SK-N-SH (cell line): ENCODE data around the gene RNF19B. TPM values are rescaled to one million over a fixed set of nuclear protein-coding genes. Genes with fewer than 3 reads are reported as not detected.

ENCODE experiments used
- CTCF ChIA-PET: fragments of 300-600, 350-600 bp; formaldehyde crosslinking; extraction: SDS; loops from one replicate; lab custom pipeline; 2021; lab: Yijun Ruan, JAX
- POLR2A ChIA-PET: fragments of 350-600 bp; sonication (Branson Sonifier 250); formaldehyde crosslinking; extraction: SDS; loops from one replicate; lab custom pipeline; 2020; ENCODE audit warnings: antibody characterized with exemption, inconsistent platforms; lab: Yijun Ruan, JAX
- DNase-seq: peaks from one replicate; pipeline ENCODE4 v3.0.0; 2012
- H2AFZ ChIP-seq: fragments of 200-600 bp; sonication (generic); 2 replicates; pipeline ENCODE4 v1.8.1; 2016; ENCODE audit warnings: antibody characterized with exemption, mild to moderate bottlenecking, low read depth
- H3F3A ChIP-seq: fragments of 200-600 bp; sonication (generic); replicated peaks from 2 replicates; pipeline ENCODE3; 2016; ENCODE audit warnings: antibody characterized with exemption, mild to moderate bottlenecking; ENCODE audit not compliant: insufficient read depth
- H3K27ac ChIP-seq, 2 experiments: fragments of 200-500 bp in 1 of 2; fragments of 200-600 bp in 1 of 2; sonication (Bioruptor generic) in 1 of 2; sonication (generic), shearing (Covaris generic) in 1 of 2; 2 replicates each; pipeline versions ENCODE4 v1.5.1 to v1.6.1; 2014 to 2016; ENCODE audit warnings: low read depth in 2 of 2, inconsistent platforms in 1 of 2, low read length in 1 of 2, mild to moderate bottlenecking in 1 of 2, mixed read lengths in 1 of 2
- H3K27me3 ChIP-seq: fragments of 200-600 bp; sonication (generic), shearing (Covaris generic); 2 replicates; pipeline ENCODE4 v1.6.1; 2016; ENCODE audit warnings: mixed run types; ENCODE audit not compliant: insufficient read depth
- H3K36me3 ChIP-seq, 2 experiments: fragments of 200-500 bp in 1 of 2; fragments of 200-600 bp in 1 of 2; sonication (Bioruptor generic) in 1 of 2; sonication (generic) in 1 of 2; replicated peaks in 1 of 2; 2 replicates each; pipeline versions ENCODE3 to v1.5.1; 2014 to 2016; ENCODE audit warnings: low read length in 1 of 2, mild to moderate bottlenecking in 1 of 2; ENCODE audit not compliant: insufficient read depth in 2 of 2, control insufficient read depth in 1 of 2
- H3K4me1 ChIP-seq, 2 experiments: fragments of 200-500 bp in 1 of 2; fragments of 200-600 bp in 1 of 2; sonication (Bioruptor generic) in 1 of 2; sonication (generic), shearing (Covaris generic) in 1 of 2; 2 replicates each; pipeline versions ENCODE4 v1.5.1 to v1.6.1; 2014 to 2016; ENCODE audit warnings: low read depth in 1 of 2, low read length in 1 of 2, mixed run types in 1 of 2; ENCODE audit not compliant: insufficient read depth in 2 of 2, control insufficient read depth in 1 of 2
- H3K4me2 ChIP-seq: fragments of 200-600 bp; sonication (generic), shearing (Covaris generic); 2 replicates; pipeline ENCODE4 v1.6.1; 2017; ENCODE audit warnings: mixed run types
- H3K4me3 ChIP-seq, 2 experiments: fragments of 200-500 bp in 1 of 2; fragments of 200-600 bp in 1 of 2; sonication (Bioruptor generic) in 1 of 2; sonication (generic), shearing (Covaris generic) in 1 of 2; 2 replicates each; pipeline versions ENCODE4 v1.5.1 to v1.8.1; 2014 to 2016; ENCODE audit warnings: low read depth in 2 of 2, inconsistent platforms in 1 of 2, low read length in 1 of 2, mild to moderate bottlenecking in 1 of 2, mixed read lengths in 1 of 2, moderate library complexity in 1 of 2
- H3K79me2 ChIP-seq: fragments of 200-600 bp; sonication (generic); 2 replicates; pipeline ENCODE4 v1.8.1; 2017; ENCODE audit warnings: mild to moderate bottlenecking; ENCODE audit not compliant: insufficient read depth
- H3K9ac ChIP-seq: fragments of 200-600 bp; sonication (generic); 2 replicates; pipeline ENCODE4 v1.6.1; 2017; ENCODE audit warnings: mixed run types
- H3K9me2 ChIP-seq: fragments of 200-600 bp; sonication (generic); 2 replicates; pipeline ENCODE4 v1.6.1; 2017; ENCODE audit warnings: mixed run types
- H3K9me3 ChIP-seq: fragments of 200-600 bp; sonication (generic); 2 replicates; pipeline ENCODE4 v1.6.1; 2017; ENCODE audit warnings: mixed run types, mild to moderate bottlenecking, moderate library complexity
- H4K20me1 ChIP-seq: fragments of 200-600 bp; sonication (generic); 2 replicates; pipeline ENCODE4 v1.6.1; 2017; ENCODE audit warnings: mild to moderate bottlenecking, mixed run types; ENCODE audit not compliant: insufficient read depth
- CHD2 ChIP-seq: fragments of 150-350 bp; IDR thresholded peaks from 2 replicates; pipeline ENCODE4 v1.6.1; 2018; ENCODE audit warnings: low read length; ENCODE audit not compliant: partially characterized antibody
- ELF1 ChIP-seq: IDR thresholded peaks from 2 replicates; pipeline ENCODE4 v1.4.0; 2012
- EP300 ChIP-seq, 2 experiments: IDR thresholded peaks; 2 replicates each; pipeline versions ENCODE4 v1.4.0 to v1.6.1; 2012; ENCODE audit warnings: borderline replicate concordance in 1 of 2, low read depth in 1 of 2, low read length in 1 of 2
- EZH2phosphoT487 ChIP-seq: fragments of 200-600 bp; sonication (generic); IDR thresholded peaks from 2 replicates; pipeline ENCODE4 v1.6.1; 2017; ENCODE audit warnings: low read depth, mixed run types, mild to moderate bottlenecking, antibody characterized with exemption, moderate library complexity, borderline replicate concordance
- FOXJ3 ChIP-seq: sonication (generic); formaldehyde crosslinking; IDR thresholded peaks from 2 replicates; pipeline ENCODE4 v1.5.1; 2020; ENCODE audit warnings: mild to moderate bottlenecking, missing genetic modification reagents
- FOXM1 ChIP-seq: IDR thresholded peaks from 2 replicates; pipeline ENCODE4 v1.4.0; 2012; ENCODE audit warnings: low read depth, mild to moderate bottlenecking
- JUND ChIP-seq: IDR thresholded peaks from 2 replicates; pipeline ENCODE4 v1.4.0; 2012
- MXI1 ChIP-seq: IDR thresholded peaks from 2 replicates; pipeline ENCODE4 v1.6.1; 2012; ENCODE audit warnings: mild to moderate bottlenecking, low read depth, low read length, improper control_type of control experiment
- NRF1 ChIP-seq: IDR thresholded peaks from 2 replicates; pipeline ENCODE4 v1.6.1; 2012; ENCODE audit warnings: low read depth, mild to moderate bottlenecking, low read length
- POLR2AphosphoS5 ChIP-seq: IDR thresholded peaks from 2 replicates; pipeline ENCODE4 v1.6.1; 2012; ENCODE audit warnings: low read depth, low read length
- RAD21 ChIP-seq: IDR thresholded peaks from 2 replicates; pipeline ENCODE4 v1.6.1; 2012; ENCODE audit warnings: mild to moderate bottlenecking, low read length
- RFX5 ChIP-seq: IDR thresholded peaks from 2 replicates; pipeline ENCODE4 v1.6.1; 2012; ENCODE audit warnings: mild to moderate bottlenecking, improper control_type of control experiment, low read length
- SIN3A ChIP-seq: IDR thresholded peaks from 2 replicates; pipeline ENCODE4 v1.6.1; 2012; ENCODE audit warnings: low read depth, mild to moderate bottlenecking, low read length, moderate library complexity, borderline replicate concordance
- TAF1 ChIP-seq: IDR thresholded peaks from 2 replicates; pipeline ENCODE4 v1.6.1; 2012; ENCODE audit warnings: low read depth, mild to moderate bottlenecking, low read length, moderate library complexity, borderline replicate concordance
- YY1 ChIP-seq: IDR thresholded peaks from 2 replicates; pipeline ENCODE4 v1.4.0; 2012; ENCODE audit warnings: low read depth, mild to moderate bottlenecking
- WGBS: methylation state at CpG from one replicate; pipeline ENCODE4 v1.1.6; 2017; ENCODE audit warnings: low lambda C conversion rate; 5-methylcytosine and 5-hydroxymethylcytosine counted together
- polyA plus RNA-seq, 3 experiments: library from polyadenylated mRNA; depleted of rRNA; stranded (reverse); fragments of >200 nt; gene quantifications; 2 replicates each; pipeline ENCODE4 v1.2.3, GENCODE V29; 2012
- TF ChIP-seq, protein P1 (sequence below): IDR thresholded peaks from 2 replicates; pipeline ENCODE4 v1.4.0; 2012; ENCODE audit warnings: low read depth, borderline replicate concordance
- TF ChIP-seq, protein P2 (sequence below): fragments of 150-350 bp; IDR thresholded peaks from 2 replicates; pipeline ENCODE4 v1.6.1; 2016; ENCODE audit warnings: mild to moderate bottlenecking, low read depth, low read length

Gene RNF19B
- polyA plus RNA-seq, 1 of the 3 experiments (the other 2 are of a cell fraction): 20.1 TPM

DNA sequence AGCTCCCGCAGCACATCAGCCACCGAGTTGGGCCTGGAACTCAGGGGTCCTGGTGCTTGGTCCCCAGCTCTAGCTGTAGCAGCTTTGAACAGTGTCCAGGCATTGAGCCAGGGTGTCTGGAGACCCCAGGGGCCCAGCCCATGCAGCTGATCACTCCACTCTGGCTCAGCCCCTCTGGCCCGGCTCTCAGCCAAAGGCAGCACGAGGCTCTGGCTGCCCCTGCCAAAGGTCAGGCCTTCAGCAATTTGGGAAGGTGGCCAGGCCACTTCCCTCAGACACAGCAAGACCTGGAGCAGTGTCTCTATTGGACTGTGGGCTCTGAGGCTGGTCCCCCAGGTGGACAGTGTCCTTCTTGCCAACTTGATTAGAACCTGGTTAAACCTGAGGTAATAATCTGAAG lies 34.4 kb upstream of the RNF19B start:
- no peak for TF ChIP-seq CHD2
- TF ChIP-seq, protein P1, sequence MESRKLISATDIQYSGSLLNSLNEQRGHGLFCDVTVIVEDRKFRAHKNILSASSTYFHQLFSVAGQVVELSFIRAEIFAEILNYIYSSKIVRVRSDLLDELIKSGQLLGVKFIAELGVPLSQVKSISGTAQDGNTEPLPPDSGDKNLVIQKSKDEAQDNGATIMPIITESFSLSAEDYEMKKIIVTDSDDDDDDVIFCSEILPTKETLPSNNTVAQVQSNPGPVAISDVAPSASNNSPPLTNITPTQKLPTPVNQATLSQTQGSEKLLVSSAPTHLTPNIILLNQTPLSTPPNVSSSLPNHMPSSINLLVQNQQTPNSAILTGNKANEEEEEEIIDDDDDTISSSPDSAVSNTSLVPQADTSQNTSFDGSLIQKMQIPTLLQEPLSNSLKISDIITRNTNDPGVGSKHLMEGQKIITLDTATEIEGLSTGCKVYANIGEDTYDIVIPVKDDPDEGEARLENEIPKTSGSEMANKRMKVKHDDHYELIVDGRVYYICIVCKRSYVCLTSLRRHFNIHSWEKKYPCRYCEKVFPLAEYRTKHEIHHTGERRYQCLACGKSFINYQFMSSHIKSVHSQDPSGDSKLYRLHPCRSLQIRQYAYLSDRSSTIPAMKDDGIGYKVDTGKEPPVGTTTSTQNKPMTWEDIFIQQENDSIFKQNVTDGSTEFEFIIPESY: no peak
- no peak for TF ChIP-seq SIN3A
- no peak for TF ChIP-seq TAF1
- TF ChIP-seq ELF1: no peak
- TF ChIP-seq RAD21: no peak
- TF ChIP-seq NRF1: no peak
- TF ChIP-seq, protein P2, sequence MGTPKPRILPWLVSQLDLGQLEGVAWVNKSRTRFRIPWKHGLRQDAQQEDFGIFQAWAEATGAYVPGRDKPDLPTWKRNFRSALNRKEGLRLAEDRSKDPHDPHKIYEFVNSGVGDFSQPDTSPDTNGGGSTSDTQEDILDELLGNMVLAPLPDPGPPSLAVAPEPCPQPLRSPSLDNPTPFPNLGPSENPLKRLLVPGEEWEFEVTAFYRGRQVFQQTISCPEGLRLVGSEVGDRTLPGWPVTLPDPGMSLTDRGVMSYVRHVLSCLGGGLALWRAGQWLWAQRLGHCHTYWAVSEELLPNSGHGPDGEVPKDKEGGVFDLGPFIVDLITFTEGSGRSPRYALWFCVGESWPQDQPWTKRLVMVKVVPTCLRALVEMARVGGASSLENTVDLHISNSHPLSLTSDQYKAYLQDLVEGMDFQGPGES: no peak
- TF ChIP-seq MXI1: no peak
- no peak for TF ChIP-seq FOXM1
- TF ChIP-seq EZH2phosphoT487: no peak
- no peak for TF ChIP-seq YY1
- TF ChIP-seq EP300 (IDR thresholded peaks at IDR 0.05; ENCODE audit: borderline replicate concordance in 1 of 2, low read depth in 1 of 2, low read length in 1 of 2): no peak
- no peak for TF ChIP-seq RFX5
- TF ChIP-seq POLR2AphosphoS5: no peak
- no peak for TF ChIP-seq FOXJ3 (CRISPR knock-in tag)
- TF ChIP-seq JUND: no peak
- no peak overlapping the region for H2AFZ ChIP-seq
- WGBS: 100% methylated on average over 1 of the region's 4 CpGs
- DNase-seq: no peak
- peaks cover 11 to 23% of the 10 kb centered on the region in 2 experiments; a peak in 3 of 4 replicates for H3K4me1 ChIP-seq
- H3K79me2 ChIP-seq: no peaks in the 10 kb centered on the region
- H3F3A ChIP-seq: peaks cover 16% of the 10 kb centered on the region
- H3K36me3 ChIP-seq: no peaks in the 10 kb centered on the region
- H3K4me3 ChIP-seq: no peak overlapping the region
- no peaks in the 10 kb centered on the region for H3K27me3 ChIP-seq
- no peaks in the 10 kb centered on the region for H3K9me3 ChIP-seq
- peak overlapping the region in 1 of 2 experiments; percentile 90; a peak in 2 of 4 replicates for H3K27ac ChIP-seq
- ChIA-PET POLR2A (interaction anchor here (0.9 kb wide), 1 partner anchor 10 kb away, joined by 4 read pairs; no protein-coding TSS in a partner anchor), CTCF (interaction anchor here (0.6 to 1.4 kb wide), 3 partner anchors 87 to 124 kb away, joined by 3 to 4 read pairs (median 3); no protein-coding TSS in a partner anchor)
- no peaks in the 10 kb centered on the region for H4K20me1 ChIP-seq
- no peak overlapping the region for H3K9ac ChIP-seq
- no peaks in the 10 kb centered on the region for H3K9me2 ChIP-seq
- no peak overlapping the region for H3K4me2 ChIP-seq
